SU-DHL-6 (cell line): ENCODE results near the gene SNU13.

Experiments used
- EZH2phosphoT487 ChIP-seq: fragments of 200-600 bp; sonication (generic), shearing (Covaris generic); conservative IDR thresholded peaks from 2 replicates; pipeline ENCODE4 v1.6.1; 2018; ENCODE audit warnings: mild to moderate bottlenecking, antibody characterized with exemption, low read length, moderate library complexity, mixed read lengths
- TF ChIP-seq, protein P1 (sequence below): fragments of 200-600 bp; sonication (generic); IDR thresholded peaks from one replicate; pipeline ENCODE4 v1.5.1; 2017; ENCODE audit warnings: antibody characterized with exemption, mild to moderate bottlenecking, low read length, moderate library complexity; ENCODE audit not compliant: insufficient read depth, poor library complexity, severe bottlenecking

DNA sequence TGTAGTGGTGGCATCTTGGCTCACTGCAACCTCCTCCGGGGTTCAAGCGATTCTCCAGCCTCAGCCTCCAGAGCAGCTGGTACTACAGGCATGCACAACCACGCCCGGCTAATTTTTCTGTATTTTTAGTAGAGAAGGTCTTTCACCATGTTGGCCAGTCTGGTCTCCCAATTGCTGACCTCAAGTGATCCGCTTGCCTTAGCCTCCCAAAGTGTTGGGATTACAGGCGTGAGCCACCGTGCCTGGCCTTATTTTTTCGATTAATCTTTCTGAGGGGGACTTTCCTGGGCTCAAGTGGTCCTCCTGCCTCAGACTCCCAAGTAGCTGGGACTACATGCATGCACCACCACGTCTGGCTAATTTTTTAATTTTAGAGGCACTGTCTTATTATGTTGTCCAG lies 5.6 kb downstream of the SNU13 start:
- TF ChIP-seq, protein P1, sequence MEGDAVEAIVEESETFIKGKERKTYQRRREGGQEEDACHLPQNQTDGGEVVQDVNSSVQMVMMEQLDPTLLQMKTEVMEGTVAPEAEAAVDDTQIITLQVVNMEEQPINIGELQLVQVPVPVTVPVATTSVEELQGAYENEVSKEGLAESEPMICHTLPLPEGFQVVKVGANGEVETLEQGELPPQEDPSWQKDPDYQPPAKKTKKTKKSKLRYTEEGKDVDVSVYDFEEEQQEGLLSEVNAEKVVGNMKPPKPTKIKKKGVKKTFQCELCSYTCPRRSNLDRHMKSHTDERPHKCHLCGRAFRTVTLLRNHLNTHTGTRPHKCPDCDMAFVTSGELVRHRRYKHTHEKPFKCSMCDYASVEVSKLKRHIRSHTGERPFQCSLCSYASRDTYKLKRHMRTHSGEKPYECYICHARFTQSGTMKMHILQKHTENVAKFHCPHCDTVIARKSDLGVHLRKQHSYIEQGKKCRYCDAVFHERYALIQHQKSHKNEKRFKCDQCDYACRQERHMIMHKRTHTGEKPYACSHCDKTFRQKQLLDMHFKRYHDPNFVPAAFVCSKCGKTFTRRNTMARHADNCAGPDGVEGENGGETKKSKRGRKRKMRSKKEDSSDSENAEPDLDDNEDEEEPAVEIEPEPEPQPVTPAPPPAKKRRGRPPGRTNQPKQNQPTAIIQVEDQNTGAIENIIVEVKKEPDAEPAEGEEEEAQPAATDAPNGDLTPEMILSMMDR, result no peak
- no peak for TF ChIP-seq EZH2phosphoT487
